Measurements from ENCODE around the gene SF3A1. TPM values are rescaled to one million over a fixed set of nuclear protein-coding genes. Genes with fewer than 3 reads are reported as not detected.

SF3A1 gene
- total RNA-seq, 1 experiment from 2014 or later = 182 TPM

DNA sequence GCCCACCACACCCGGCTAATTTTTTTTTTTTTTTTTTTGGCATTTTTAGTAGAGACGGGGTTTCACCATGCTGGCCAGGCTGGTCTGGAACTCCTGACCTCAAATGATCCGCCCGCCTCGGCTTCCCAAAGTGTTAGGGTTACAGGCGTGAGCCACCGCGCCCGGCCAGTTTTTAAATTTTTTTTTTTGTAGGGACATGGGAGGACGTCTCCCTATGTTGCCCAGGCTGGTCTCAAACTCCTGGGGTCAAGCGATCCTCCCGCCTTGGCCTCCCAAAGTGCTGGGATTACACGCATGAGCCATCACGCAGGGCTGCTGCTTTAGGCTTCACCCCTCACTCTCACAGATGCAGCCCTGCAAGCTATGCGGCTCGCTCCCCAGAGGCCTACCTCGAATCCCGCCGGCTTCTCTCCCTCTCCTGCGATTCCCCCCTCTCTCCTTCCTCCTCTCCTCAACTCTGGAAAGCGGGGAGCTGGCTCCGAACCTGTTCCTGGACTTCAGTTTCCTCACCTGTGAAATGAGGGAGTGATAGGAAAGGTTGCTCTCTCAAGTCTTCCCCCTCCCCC lies 1.0 kb upstream of the SF3A1 start:
- Mint-ChIP-seq H3K9me3 (ENCODE audit: unreplicated experiment) (no peaks in the 10 kb centered on the region), H3K27me3 (ENCODE audit: insufficient read depth, unreplicated experiment) (no peaks in the 10 kb centered on the region), H3K27ac (ENCODE audit: unreplicated experiment) (peak overlapping the region; percentile 92), H3K4me1 (ENCODE audit: low read depth, unreplicated experiment) (peaks cover 33% of the 10 kb centered on the region), H3K4me3 (ENCODE audit: unreplicated experiment) (peak overlapping the region; percentile 95), H3K36me3 (ENCODE audit: insufficient read depth, unreplicated experiment) (peaks cover 16% of the 10 kb centered on the region)
- DNase-seq = no peak
- intact Hi-C loops (cut with micrococcal nuclease; ENCODE audit: unreplicated experiment) = no loop called here
- ChIA-PET CTCF (interaction anchor here (1.0 kb wide), 1 partner anchor 59 kb away, joined by 6 read pairs; no protein-coding TSS in a partner anchor), POLR2A (interaction anchor here (1.6 to 1.7 kb wide), 2 partner anchors 30 kb away, joined by 4 to 44 read pairs; partner anchors contain the start of genes RNF215 and TBC1D10A)
- Histone ChIP-seq H3K36me3 (ENCODE audit: control insufficient read depth, insufficient read depth, low read length) (no peaks in the 10 kb centered on the region), H3K4me1 (peaks cover 28% of the 10 kb centered on the region), H3K9me3 (no peaks in the 10 kb centered on the region), H3K4me3 (ENCODE audit: low read depth, low read length) (no peak overlapping the region), H3K27me3 (replicated peaks; ENCODE audit: control insufficient read depth, insufficient read depth, low read length) (no peaks in the 10 kb centered on the region)
- TF ChIP-seq CTCF (IDR thresholded peaks at IDR 0.05; ENCODE audit: insufficient read depth in 1 of 2, low read depth in 1 of 2, low read length in 1 of 2, severe bottlenecking in 1 of 2, unreplicated experiment in 1 of 2) = no peak
- BruUV-seq (replicated peaks) = no TSS peak

DNA sequence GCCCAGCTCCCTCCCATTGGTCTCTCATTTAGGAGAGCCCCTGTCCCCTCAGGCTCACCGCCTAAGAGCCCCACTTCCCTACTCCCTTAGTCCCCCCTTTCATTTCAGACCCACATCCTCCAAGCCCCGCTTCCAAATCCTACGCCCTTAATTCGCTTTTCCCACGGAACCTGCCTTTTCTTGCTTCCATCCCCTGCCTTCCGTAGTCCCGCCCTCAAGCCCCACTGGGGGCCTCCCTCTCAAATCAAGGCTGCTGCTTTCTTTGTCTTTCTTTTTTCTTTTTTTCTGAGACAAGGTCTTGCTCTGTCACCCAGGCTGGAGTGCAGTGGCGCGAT lies 509 bp upstream of the SF3A1 start:
- Mint-ChIP-seq H3K27me3 (ENCODE audit: insufficient read depth, unreplicated experiment) (no peaks in the 10 kb centered on the region), H3K9me3 (ENCODE audit: unreplicated experiment) (no peaks in the 10 kb centered on the region), H3K27ac (ENCODE audit: unreplicated experiment) (peak overlapping the region; percentile 92), H3K4me3 (ENCODE audit: unreplicated experiment) (peak overlapping the region; percentile 95), H3K4me1 (ENCODE audit: low read depth, unreplicated experiment) (peaks cover 31% of the 10 kb centered on the region), H3K36me3 (ENCODE audit: insufficient read depth, unreplicated experiment) (peaks cover 20% of the 10 kb centered on the region)
- CTCF ChIA-PET = interaction anchor here (0.6 to 1.2 kb wide), 4 partner anchors 30 to 69 kb away, joined by 3 to 10 read pairs (median 6); partner anchors contain the start of genes RNF215 and TBC1D10A
- intact Hi-C loops (cut with micrococcal nuclease; ENCODE audit: unreplicated experiment) = no loop called here
- TF ChIP-seq CTCF (IDR thresholded peaks at IDR 0.05; ENCODE audit: insufficient read depth in 1 of 2, low read depth in 1 of 2, low read length in 1 of 2, severe bottlenecking in 1 of 2, unreplicated experiment in 1 of 2) = no peak
- Histone ChIP-seq H3K27me3 (replicated peaks; ENCODE audit: control insufficient read depth, insufficient read depth, low read length) (no peaks in the 10 kb centered on the region), H3K4me3 (ENCODE audit: low read depth, low read length) (peak overlapping the region; percentile 99), H3K36me3 (ENCODE audit: control insufficient read depth, insufficient read depth, low read length) (no peaks in the 10 kb centered on the region), H3K9me3 (no peaks in the 10 kb centered on the region), H3K4me1 (peaks cover 33% of the 10 kb centered on the region)
- BruUV-seq (replicated peaks) = no TSS peak
- POLR2A ChIA-PET = interaction anchor here (0.5 to 1.7 kb wide), 10 partner anchors 17 to 564 kb away, joined by 3 to 44 read pairs (median 4); partner anchors contain the start of genes CASTOR1, RNF215 and TBC1D10A
- DNase-seq = no peak

DNA sequence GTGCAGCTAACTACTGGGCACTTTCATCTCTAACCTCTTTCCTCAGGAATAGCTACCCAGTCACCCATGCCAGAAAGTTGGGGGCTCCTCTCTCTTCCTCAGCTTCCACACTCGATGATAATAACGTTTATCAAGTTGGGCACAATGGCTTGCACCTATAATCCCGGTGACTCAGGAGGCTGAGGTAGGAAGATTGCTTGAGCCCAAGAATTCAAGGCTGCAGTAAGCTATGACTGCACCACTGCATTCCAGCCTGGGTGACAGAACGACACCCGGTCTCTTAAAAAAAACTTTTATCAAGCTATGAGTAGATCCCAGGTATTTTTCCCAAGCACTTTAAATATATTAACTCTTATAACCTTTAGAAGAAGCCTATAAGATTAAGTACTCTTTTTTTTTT lies 2.0 kb downstream of the SF3A1 start:
- peak overlapping the region; percentile 38 for H3K4me3 Mint-ChIP-seq (ENCODE audit: unreplicated experiment)
- no TSS peak for BruUV-seq (replicated peaks)
- peaks cover 40% of the 10 kb centered on the region for H3K36me3 Mint-ChIP-seq (ENCODE audit: insufficient read depth, unreplicated experiment)
- Histone ChIP-seq H3K4me3 (ENCODE audit: low read depth, low read length) (no peak overlapping the region), H3K36me3 (ENCODE audit: control insufficient read depth, insufficient read depth, low read length) (peaks cover 2% of the 10 kb centered on the region), H3K9me3 (no peaks in the 10 kb centered on the region), H3K4me1 (peaks cover 38% of the 10 kb centered on the region), H3K27me3 (replicated peaks; ENCODE audit: control insufficient read depth, insufficient read depth, low read length) (no peaks in the 10 kb centered on the region)
- no peak for DNase-seq
- no peak for TF ChIP-seq CTCF (IDR thresholded peaks at IDR 0.05; ENCODE audit: insufficient read depth in 1 of 2, low read depth in 1 of 2, low read length in 1 of 2, severe bottlenecking in 1 of 2, unreplicated experiment in 1 of 2)
- CTCF ChIA-PET = no interaction called here
- H3K9me3 Mint-ChIP-seq (ENCODE audit: unreplicated experiment) = no peaks in the 10 kb centered on the region
- H3K27me3 Mint-ChIP-seq (ENCODE audit: insufficient read depth, unreplicated experiment) = no peaks in the 10 kb centered on the region
- peak overlapping the region; percentile 76 for H3K27ac Mint-ChIP-seq (ENCODE audit: unreplicated experiment)
- peaks cover 39% of the 10 kb centered on the region for H3K4me1 Mint-ChIP-seq (ENCODE audit: low read depth, unreplicated experiment)
- POLR2A ChIA-PET = interaction anchor here (0.7 kb wide), 1 partner anchor 14 kb away, joined by 3 read pairs; no protein-coding TSS in a partner anchor
- intact Hi-C loops (cut with micrococcal nuclease; ENCODE audit: unreplicated experiment) = loop anchor here (5.0 kb wide), 1 partner anchor 67 kb away; the partner anchor contains the start of gene CASTOR1

Measured in Caco-2 (cell line).